ENCODE results near the gene THBD.
A peak's percentile ranks its signal among the peaks of the same experiment; 100 is the strongest.

Gene THBD

GRCh38 chr20:23052904-23053303 is 3.4 kb upstream of the THBD start:
- no peak overlapping the region for H3K4me3 ChIP-seq (ENCODE audit: low read depth, low read length)
- no peak for TF ChIP-seq CTCF (IDR thresholded peaks at IDR 0.05; ENCODE audit: low read depth, low read length, missing control alignments)
- no peak for DNase-seq (ENCODE audit: low read depth)

- H3K4me3 ChIP-seq (ENCODE audit: low read depth, low read length): no peak overlapping the region
- DNase-seq (ENCODE audit: low read depth): no peak
- TF ChIP-seq CTCF (IDR thresholded peaks at IDR 0.05; ENCODE audit: low read depth, low read length, missing control alignments): peak; percentile 52
These were observed 1.6 kb upstream of the THBD start for GRCh38 chr20:23050847-23051627.

GRCh38 chr20:23050076-23050838 is 785 bp upstream of the THBD start:
- TF ChIP-seq CTCF (IDR thresholded peaks at IDR 0.05; ENCODE audit: low read depth, low read length, missing control alignments): no peak
- DNase-seq (ENCODE audit: low read depth): no peak
- no peak overlapping the region for H3K4me3 ChIP-seq (ENCODE audit: low read depth, low read length)

GRCh38 chr20:23048283-23049200 is 930 bp downstream of the THBD start:
- TF ChIP-seq CTCF (IDR thresholded peaks at IDR 0.05; ENCODE audit: low read depth, low read length, missing control alignments): no peak
- H3K4me3 ChIP-seq (ENCODE audit: low read depth, low read length): no peak overlapping the region
- DNase-seq (ENCODE audit: low read depth): no peak

- TF ChIP-seq CTCF (IDR thresholded peaks at IDR 0.05; ENCODE audit: low read depth, low read length, missing control alignments): no peak
- no peak for DNase-seq (ENCODE audit: low read depth)
- H3K4me3 ChIP-seq (ENCODE audit: low read depth, low read length): no peak overlapping the region
These were observed 1.7 kb downstream of the THBD start for GRCh38 chr20:23047738-23048214.

- H3K4me3 ChIP-seq (ENCODE audit: low read depth, low read length): no peak overlapping the region
- TF ChIP-seq CTCF (IDR thresholded peaks at IDR 0.05; ENCODE audit: low read depth, low read length, missing control alignments): no peak
- DNase-seq (ENCODE audit: low read depth): no peak
These were observed 2.3 kb downstream of the THBD start for GRCh38 chr20:23047001-23047737.
